ENCODE data around the gene SFXN5. TPM values are rescaled to one million over a fixed set of nuclear protein-coding genes. Genes with fewer than 3 reads are reported as not detected.

Gene SFXN5
- total RNA-seq, 1 experiment from 2014 or later = 6.0 TPM

DNA sequence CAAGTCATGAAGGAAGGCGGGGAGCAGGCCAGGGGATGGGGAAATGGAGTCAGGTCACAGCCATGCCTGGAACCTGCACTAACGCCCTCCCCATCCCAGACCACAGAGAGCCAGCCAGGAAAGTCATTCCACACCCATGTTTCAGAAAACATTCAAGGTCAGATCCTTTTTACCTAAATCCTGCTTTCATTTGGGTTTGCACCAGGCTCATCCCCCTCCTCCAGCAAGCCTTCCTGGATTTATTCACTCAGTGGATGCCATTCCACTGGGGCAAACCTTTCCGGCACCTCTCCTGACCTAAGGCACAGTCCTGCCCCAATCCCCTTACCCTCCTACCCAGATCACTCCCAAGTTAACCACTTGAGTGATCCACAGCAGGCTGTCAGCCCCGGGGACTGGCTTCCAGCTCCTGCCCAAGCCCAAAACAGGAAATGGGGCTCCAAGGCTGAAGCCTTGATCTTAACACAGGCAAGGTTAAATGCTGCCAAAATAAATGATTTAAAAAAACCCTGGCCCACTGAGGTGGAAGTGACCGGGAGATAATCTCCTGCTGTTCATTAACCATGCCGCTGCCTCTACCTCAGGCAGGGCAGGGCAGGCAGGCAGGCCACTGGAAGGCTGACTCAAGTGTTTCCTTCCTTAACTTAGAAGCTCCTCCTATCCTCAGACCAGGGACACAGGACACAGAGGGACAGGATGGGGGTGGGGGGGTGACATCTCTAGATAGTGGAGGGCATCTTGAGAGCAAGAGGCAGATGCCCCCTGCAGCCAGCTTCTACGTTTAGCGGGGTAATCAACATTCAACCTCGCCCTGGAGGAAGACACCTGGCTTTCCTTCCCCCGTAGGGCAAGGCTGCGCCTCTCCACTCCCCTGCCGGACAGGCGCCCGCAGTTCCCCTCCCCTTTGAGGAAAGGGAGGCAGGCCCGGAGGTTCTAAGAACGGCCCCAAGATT, 39.8 kb upstream of the SFXN5 start:
- H3K27ac Mint-ChIP-seq (ENCODE audit: low read depth, unreplicated experiment) = peak overlapping the region; percentile 89
- H3K36me3 Mint-ChIP-seq (ENCODE audit: insufficient read depth, unreplicated experiment) = no peaks in the 10 kb centered on the region
- ChIA-PET POLR2A (interaction anchor here (0.6 to 3.8 kb wide), 19 partner anchors 7 to 199 kb away, joined by 3 to 28 read pairs (median 4); partner anchors contain the start of genes CCT7, PRADC1 and SFXN5), CTCF (interaction anchor here (0.5 to 5.3 kb wide), 6 partner anchors 26 to 135 kb away, joined by 3 to 51 read pairs (median 4); no protein-coding TSS in a partner anchor)
- H3K27me3 Mint-ChIP-seq (ENCODE audit: insufficient read depth, unreplicated experiment) = no peaks in the 10 kb centered on the region
- DNase-seq (ENCODE audit: unreplicated experiment) = peak; percentile 68
- H3K4me1 Mint-ChIP-seq (ENCODE audit: insufficient read depth, unreplicated experiment) = peaks cover 34% of the 10 kb centered on the region
- TSS peak; percentile 21 for BruUV-seq (replicated peaks)
- TF ChIP-seq CTCF (IDR thresholded peaks at IDR 0.05; ENCODE audit: unreplicated experiment) = no peak
- no peaks in the 10 kb centered on the region for H3K9me3 Mint-ChIP-seq (ENCODE audit: unreplicated experiment)
- peak overlapping the region; percentile 96 for H3K4me3 Mint-ChIP-seq (ENCODE audit: unreplicated experiment)
- intact Hi-C loops (cut with micrococcal nuclease) = no loop called here

DNA sequence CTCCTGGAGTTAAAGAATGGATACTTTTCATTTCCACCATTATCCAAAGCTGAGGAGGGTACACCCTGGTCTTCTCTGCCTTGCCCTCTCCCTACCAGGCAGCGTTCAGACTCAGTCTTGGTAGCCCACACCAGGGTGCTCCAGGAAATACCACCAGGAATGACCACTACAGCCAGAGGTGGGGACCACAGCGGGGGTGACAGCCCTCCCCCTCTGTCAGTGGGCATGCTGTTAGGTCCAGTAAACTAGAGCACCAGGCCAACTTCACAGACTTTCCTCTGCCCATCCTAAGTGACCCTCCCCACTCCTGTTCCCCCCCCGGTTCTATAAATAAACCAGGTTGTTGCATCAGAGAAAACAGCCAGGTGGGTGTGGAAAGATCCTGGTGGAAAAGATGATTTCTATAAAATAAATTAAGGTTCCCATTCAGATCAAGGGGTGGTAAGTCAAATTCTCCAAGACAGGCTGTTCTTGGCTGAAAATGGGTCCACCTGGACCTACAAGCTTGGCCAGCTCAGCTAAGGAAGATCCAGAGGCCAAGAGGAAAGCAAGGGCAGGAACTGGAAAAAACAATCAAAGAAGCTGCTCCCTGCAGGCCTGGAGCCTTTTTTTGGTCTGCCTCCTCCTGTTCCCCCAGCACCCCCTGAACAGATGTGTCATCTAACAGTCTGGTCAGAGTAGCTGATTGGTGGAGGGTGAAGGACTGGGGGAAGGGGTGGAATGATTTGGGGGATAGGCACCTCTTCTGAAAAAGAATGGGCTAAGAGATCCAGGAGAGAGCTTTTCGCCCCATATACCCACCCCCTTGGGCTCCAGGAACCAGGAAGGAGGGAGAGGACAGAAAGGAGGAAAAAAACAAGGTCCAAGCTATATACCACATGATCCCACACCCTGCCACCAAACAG, 38.9 kb upstream of the SFXN5 start:
- POLR2A ChIA-PET = interaction anchor here (0.5 to 3.8 kb wide), 11 partner anchors 8 to 73 kb away, joined by 3 to 28 read pairs (median 5); partner anchors contain the start of gene SFXN5
- H3K9me3 Mint-ChIP-seq (ENCODE audit: unreplicated experiment) = no peaks in the 10 kb centered on the region
- H3K4me3 Mint-ChIP-seq (ENCODE audit: unreplicated experiment) = peak overlapping the region; percentile 96
- CTCF ChIA-PET = interaction anchor here (0.5 to 5.3 kb wide), 7 partner anchors 24 to 214 kb away, joined by 3 to 51 read pairs (median 5); no protein-coding TSS in a partner anchor
- no TSS peak for BruUV-seq (replicated peaks)
- no peak for DNase-seq (ENCODE audit: unreplicated experiment)
- H3K27me3 Mint-ChIP-seq (ENCODE audit: insufficient read depth, unreplicated experiment) = no peaks in the 10 kb centered on the region
- intact Hi-C loops (cut with micrococcal nuclease) = no loop called here
- peaks cover 38% of the 10 kb centered on the region for H3K4me1 Mint-ChIP-seq (ENCODE audit: insufficient read depth, unreplicated experiment)
- H3K27ac Mint-ChIP-seq (ENCODE audit: low read depth, unreplicated experiment) = peak overlapping the region; percentile 89
- peaks cover 5% of the 10 kb centered on the region for H3K36me3 Mint-ChIP-seq (ENCODE audit: insufficient read depth, unreplicated experiment)
- no peak for TF ChIP-seq CTCF (IDR thresholded peaks at IDR 0.05; ENCODE audit: unreplicated experiment)

- no peak for DNase-seq (ENCODE audit: unreplicated experiment)
- CTCF ChIA-PET = interaction anchor here (0.6 to 1.5 kb wide), 5 partner anchors 23 to 222 kb away, joined by 3 to 8 read pairs (median 4); no protein-coding TSS in a partner anchor
- Mint-ChIP-seq H3K27ac (ENCODE audit: low read depth, unreplicated experiment) (peak overlapping the region; percentile 89), H3K4me1 (ENCODE audit: insufficient read depth, unreplicated experiment) (peaks cover 43% of the 10 kb centered on the region), H3K9me3 (ENCODE audit: unreplicated experiment) (no peaks in the 10 kb centered on the region), H3K4me3 (ENCODE audit: unreplicated experiment) (no peak overlapping the region), H3K27me3 (ENCODE audit: insufficient read depth, unreplicated experiment) (no peaks in the 10 kb centered on the region), H3K36me3 (ENCODE audit: insufficient read depth, unreplicated experiment) (peaks cover 6% of the 10 kb centered on the region)
- POLR2A ChIA-PET = interaction anchor here (1.4 to 1.5 kb wide), 2 partner anchors 12 to 36 kb away, joined by 4 read pairs; no protein-coding TSS in a partner anchor
- BruUV-seq (replicated peaks) = no TSS peak
- no peak for TF ChIP-seq CTCF (IDR thresholded peaks at IDR 0.05; ENCODE audit: unreplicated experiment)
- intact Hi-C loops (cut with micrococcal nuclease) = no loop called here
Measured at GRCh38 chr2:73109431-73110167, 38.1 kb upstream of the SFXN5 start.

All from MCF 10A (cell line).